ENCODE results near the gene SOX15. TPM values are rescaled to one million over a fixed set of nuclear protein-coding genes. Genes with fewer than 3 reads are reported as not detected.
"Not testable (repeated sequence)": the region's sequence is repeated elsewhere in the genome, so short reads cannot be mapped to it uniquely, and the experiment has no call there.

Gene SOX15
- total and polyA plus RNA-seq, 4 donors, result 1.2 to 17.2 (median 11.0) TPM

DNA sequence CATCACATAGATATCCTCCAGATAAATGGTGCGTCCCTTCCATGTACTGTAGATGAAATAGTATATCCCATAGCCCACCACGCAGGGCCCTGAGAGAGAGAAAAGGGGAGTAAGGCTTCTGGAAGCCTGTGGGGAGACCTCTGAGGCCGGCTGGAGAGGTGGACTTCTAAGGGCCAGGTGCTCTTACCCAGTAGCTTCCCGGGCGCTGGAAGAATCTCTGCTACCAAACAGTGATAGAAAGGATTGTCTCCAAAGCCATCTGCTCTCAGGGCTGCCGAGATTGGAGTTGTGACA is 37.0 kb upstream of the SOX15 start:
- WGBS (ENCODE audit: insufficient coverage), result 0% methylated on average over 4 of the region's 6 CpGs
- no peaks in the 10 kb centered on the region for H3K9me3 ChIP-seq (ENCODE audit: control insufficient read depth, insufficient read depth, low read length)
- H3K4me1 ChIP-seq (ENCODE audit: control insufficient read depth, insufficient read depth, low read length), result peaks cover 17% of the 10 kb centered on the region
- H3K27me3 ChIP-seq (ENCODE audit: control insufficient read depth, insufficient read depth, low read length), result no peaks in the 10 kb centered on the region
- H3K36me3 ChIP-seq (ENCODE audit: control insufficient read depth, insufficient read depth, low read length), result peaks cover 12% of the 10 kb centered on the region
- H3K27ac ChIP-seq (ENCODE audit: low read depth, low read length), result peak overlapping the region; percentile 94
- peak overlapping the region; percentile 93 for H3K4me3 ChIP-seq (ENCODE audit: low read depth, low read length)
- no peak for DNase-seq (ENCODE audit: low read depth in 4 of 6, low spot score in 6 of 6)

- peak overlapping the region; percentile 93 for H3K4me3 ChIP-seq (ENCODE audit: low read depth, low read length)
- H3K27me3 ChIP-seq (ENCODE audit: control insufficient read depth, insufficient read depth, low read length), result no peaks in the 10 kb centered on the region
- DNase-seq (ENCODE audit: low read depth in 4 of 6, low spot score in 6 of 6), result no peak
- peaks cover 17% of the 10 kb centered on the region for H3K4me1 ChIP-seq (ENCODE audit: control insufficient read depth, insufficient read depth, low read length)
- H3K9me3 ChIP-seq (ENCODE audit: control insufficient read depth, insufficient read depth, low read length), result no peaks in the 10 kb centered on the region
- 82% methylated on average over 5 of the region's 7 CpGs for WGBS (ENCODE audit: insufficient coverage)
- H3K36me3 ChIP-seq (ENCODE audit: control insufficient read depth, insufficient read depth, low read length), result peaks cover 12% of the 10 kb centered on the region
- peak overlapping the region; percentile 94 for H3K27ac ChIP-seq (ENCODE audit: low read depth, low read length)
Observed at GRCh38 chr17:7626307-7626706, 36.4 kb upstream of the SOX15 start.

DNA sequence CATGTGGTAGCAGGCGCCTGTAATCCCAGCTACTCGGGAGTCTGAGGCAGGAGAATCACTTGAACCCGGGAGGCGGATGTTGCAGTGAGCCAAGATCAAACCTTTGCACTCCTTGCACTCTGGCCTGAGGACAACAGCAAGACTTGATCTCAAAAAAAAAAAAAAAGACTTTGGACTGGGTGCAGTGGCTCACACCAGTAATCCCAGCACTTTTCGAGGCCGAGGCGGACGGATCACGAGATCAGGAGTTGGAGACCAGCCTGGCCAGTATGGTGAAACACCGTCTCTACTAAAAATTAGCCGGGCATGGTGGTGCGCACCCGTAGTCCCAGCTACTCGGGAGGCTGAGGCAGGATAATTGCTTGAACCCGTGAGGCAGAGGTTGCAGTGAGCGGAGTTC is 35.9 kb upstream of the SOX15 start:
- not testable (repeated sequence) for H3K4me3 ChIP-seq (ENCODE audit: low read depth, low read length); DNase-seq (ENCODE audit: low read depth in 4 of 6, low spot score in 6 of 6); H3K9me3 ChIP-seq (ENCODE audit: control insufficient read depth, insufficient read depth, low read length); H3K27me3 ChIP-seq (ENCODE audit: control insufficient read depth, insufficient read depth, low read length); H3K27ac ChIP-seq (ENCODE audit: low read depth, low read length)
- WGBS (ENCODE audit: insufficient coverage), result 96% methylated on average over 13 of the region's 16 CpGs
- peaks cover 17% of the 10 kb centered on the region for H3K4me1 ChIP-seq (ENCODE audit: control insufficient read depth, insufficient read depth, low read length)
- peaks cover 12% of the 10 kb centered on the region for H3K36me3 ChIP-seq (ENCODE audit: control insufficient read depth, insufficient read depth, low read length)

- H3K27ac ChIP-seq (ENCODE audit: low read depth, low read length), result no peak overlapping the region
- no peaks in the 10 kb centered on the region for H3K9me3 ChIP-seq (ENCODE audit: control insufficient read depth, insufficient read depth, low read length)
- no peak for DNase-seq (ENCODE audit: low read depth in 4 of 6, low spot score in 6 of 6)
- H3K4me3 ChIP-seq (ENCODE audit: low read depth, low read length), result no peak overlapping the region
- H3K27me3 ChIP-seq (ENCODE audit: control insufficient read depth, insufficient read depth, low read length), result no peaks in the 10 kb centered on the region
- peaks cover 12% of the 10 kb centered on the region for H3K36me3 ChIP-seq (ENCODE audit: control insufficient read depth, insufficient read depth, low read length)
- WGBS (ENCODE audit: insufficient coverage), result 100% methylated on average over 1 of the region's 5 CpGs
- peaks cover 17% of the 10 kb centered on the region for H3K4me1 ChIP-seq (ENCODE audit: control insufficient read depth, insufficient read depth, low read length)
Observed at GRCh38 chr17:7623661-7624060, 33.8 kb upstream of the SOX15 start.

DNA sequence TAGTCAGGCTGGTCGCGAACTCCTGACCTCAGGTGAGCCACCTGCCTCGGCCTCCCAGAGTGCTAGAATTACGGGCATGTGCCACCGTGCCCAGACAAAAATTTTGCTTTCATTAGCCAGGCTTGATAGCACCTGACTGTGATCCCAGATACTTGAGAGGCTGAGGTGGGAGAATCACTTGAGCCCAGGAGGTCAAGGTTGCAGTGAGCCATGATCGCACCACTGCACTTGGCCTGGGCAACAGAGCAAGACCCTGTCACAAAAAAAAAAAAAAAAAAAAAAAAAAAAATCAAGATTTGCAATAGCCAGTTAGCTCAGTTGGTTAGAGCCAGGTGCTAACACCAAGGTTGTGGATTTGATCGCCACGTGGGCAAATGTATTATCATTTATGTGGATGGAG is 30.9 kb upstream of the SOX15 start:
- no peaks in the 10 kb centered on the region for H3K27me3 ChIP-seq (ENCODE audit: control insufficient read depth, insufficient read depth, low read length)
- no peaks in the 10 kb centered on the region for H3K4me1 ChIP-seq (ENCODE audit: control insufficient read depth, insufficient read depth, low read length)
- H3K27ac ChIP-seq (ENCODE audit: low read depth, low read length), result no peak overlapping the region
- 100% methylated on average over 4 of the region's 8 CpGs for WGBS (ENCODE audit: insufficient coverage)
- no peaks in the 10 kb centered on the region for H3K9me3 ChIP-seq (ENCODE audit: control insufficient read depth, insufficient read depth, low read length)
- H3K36me3 ChIP-seq (ENCODE audit: control insufficient read depth, insufficient read depth, low read length), result peaks cover 4% of the 10 kb centered on the region
- no peak overlapping the region for H3K4me3 ChIP-seq (ENCODE audit: low read depth, low read length)
- no peak for DNase-seq (ENCODE audit: low read depth in 4 of 6, low spot score in 6 of 6)

DNA sequence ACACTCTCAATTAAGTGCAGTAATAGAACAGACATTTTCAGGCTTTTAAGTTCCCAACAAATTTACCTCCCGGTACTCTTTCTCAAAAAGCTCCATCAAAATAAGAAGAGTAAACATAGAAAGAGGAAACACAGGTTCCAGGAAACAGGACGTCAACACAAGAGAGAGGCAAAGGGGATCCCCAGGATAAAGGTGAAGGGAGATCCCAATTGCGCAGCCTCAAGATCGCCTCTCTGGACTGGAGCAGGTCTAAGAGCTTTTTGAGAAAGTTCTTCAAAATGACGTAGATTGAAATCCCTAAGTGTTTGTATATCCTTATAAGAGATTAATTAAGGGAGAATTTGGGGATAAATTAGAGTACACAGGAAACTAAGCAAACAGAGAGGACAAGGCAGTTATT is 28.7 kb upstream of the SOX15 start:
- Histone ChIP-seq H3K4me1 (ENCODE audit: control insufficient read depth, insufficient read depth, low read length) (peaks cover 4% of the 10 kb centered on the region), H3K36me3 (ENCODE audit: control insufficient read depth, insufficient read depth, low read length) (no peaks in the 10 kb centered on the region), H3K27ac (ENCODE audit: low read depth, low read length) (no peak overlapping the region), H3K27me3 (ENCODE audit: control insufficient read depth, insufficient read depth, low read length) (no peaks in the 10 kb centered on the region), H3K9me3 (ENCODE audit: control insufficient read depth, insufficient read depth, low read length) (no peaks in the 10 kb centered on the region), H3K4me3 (ENCODE audit: low read depth, low read length) (no peak overlapping the region)
- 88% methylated on average over 2 of the region's 5 CpGs for WGBS (ENCODE audit: insufficient coverage)
- DNase-seq (ENCODE audit: low read depth in 4 of 6, low spot score in 6 of 6), result no peak

DNA sequence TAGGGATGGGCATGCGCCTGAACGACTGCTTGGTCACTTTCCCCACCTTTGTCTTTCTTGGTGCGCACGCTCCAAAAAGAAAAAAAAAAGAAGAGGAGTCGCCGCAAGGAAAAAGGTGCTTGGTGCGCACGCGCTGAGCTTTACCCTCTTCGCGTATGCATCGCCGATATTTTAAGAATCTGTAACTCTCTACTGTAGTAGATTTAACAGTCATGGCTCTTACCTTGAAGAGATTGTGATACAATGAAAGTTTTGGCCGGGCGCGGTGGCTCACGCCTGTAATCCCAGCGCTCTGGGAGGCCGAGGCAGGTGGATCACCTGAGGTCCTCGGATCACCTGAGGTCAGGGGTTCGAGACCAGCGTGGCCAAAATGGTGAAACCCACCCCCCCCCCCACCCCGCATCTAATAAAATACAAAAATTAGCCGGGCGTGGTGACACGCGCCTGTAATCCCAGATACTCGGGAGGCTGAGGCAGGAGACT is 25.4 kb upstream of the SOX15 start:
- Histone ChIP-seq H3K4me3 (ENCODE audit: low read depth, low read length) (peak overlapping the region; percentile 44), H3K36me3 (ENCODE audit: control insufficient read depth, insufficient read depth, low read length) (peaks cover 6% of the 10 kb centered on the region), H3K27me3 (ENCODE audit: control insufficient read depth, insufficient read depth, low read length) (no peaks in the 10 kb centered on the region), H3K4me1 (ENCODE audit: control insufficient read depth, insufficient read depth, low read length) (peaks cover 16% of the 10 kb centered on the region), H3K9me3 (ENCODE audit: control insufficient read depth, insufficient read depth, low read length) (no peaks in the 10 kb centered on the region), H3K27ac (ENCODE audit: low read depth, low read length) (peak overlapping the region; percentile 78)
- no peak for DNase-seq (ENCODE audit: low read depth in 4 of 6, low spot score in 6 of 6)
- 9% methylated on average over 15 of the region's 28 CpGs for WGBS (ENCODE audit: insufficient coverage)

- Histone ChIP-seq H3K27me3 (ENCODE audit: control insufficient read depth, insufficient read depth, low read length) (no peaks in the 10 kb centered on the region), H3K4me1 (ENCODE audit: control insufficient read depth, insufficient read depth, low read length) (peaks cover 16% of the 10 kb centered on the region), H3K36me3 (ENCODE audit: control insufficient read depth, insufficient read depth, low read length) (peaks cover 6% of the 10 kb centered on the region), H3K9me3 (ENCODE audit: control insufficient read depth, insufficient read depth, low read length) (no peaks in the 10 kb centered on the region), H3K27ac (ENCODE audit: low read depth, low read length) (peak within 1 kb of the TSS; percentile 78), H3K4me3 (ENCODE audit: low read depth, low read length) (peak within 1 kb of the TSS; percentile 86)
- peak; percentile 97 to 100 (median 100) for DNase-seq (ENCODE audit: low read depth in 4 of 6, low spot score in 6 of 6)
- WGBS (ENCODE audit: insufficient coverage), result under 1% methylated on average over 92 of the region's 93 CpGs
Observed at GRCh38 chr17:7614425-7615264, 24.8 kb upstream of the SOX15 start, which contains the start of gene FXR2. TSS of gene FXR2 (minus strand) at chr17:7614897. CDS start at chr17:7614532, 365 bp downstream.

DNA sequence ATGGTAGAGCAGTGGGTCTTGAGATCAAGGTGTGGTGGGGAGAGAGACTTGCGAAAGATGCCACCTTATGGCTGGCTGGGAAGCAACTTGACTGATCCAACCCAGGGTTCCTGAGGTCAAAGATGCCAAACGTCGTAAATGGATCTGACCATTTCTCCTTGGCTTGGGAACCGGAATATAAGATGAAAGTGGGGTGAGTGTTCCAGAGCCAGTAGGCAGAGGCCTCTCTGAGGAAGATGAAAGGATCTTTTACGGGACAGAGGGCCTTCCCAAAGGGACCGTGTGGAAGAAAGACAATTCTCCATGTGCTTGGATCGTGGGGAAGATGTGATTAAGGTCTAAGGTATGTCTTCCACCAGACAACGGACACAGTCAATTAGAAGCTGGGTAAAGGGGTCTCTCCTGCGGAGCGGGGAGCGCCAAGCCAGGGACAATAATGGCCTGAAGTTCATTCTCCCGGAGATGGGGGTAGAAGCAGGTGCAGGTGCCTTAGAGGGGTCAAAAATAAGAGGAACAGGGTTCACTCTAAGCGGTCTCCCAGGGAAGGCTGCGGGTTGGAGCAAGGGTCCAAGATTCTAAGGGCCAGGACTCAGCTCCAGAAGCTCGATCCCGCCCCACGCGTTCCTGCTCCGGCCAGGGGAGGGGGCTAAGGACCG is 24.0 kb upstream of the SOX15 start:
- Histone ChIP-seq H3K4me3 (ENCODE audit: low read depth, low read length) (peak overlapping the region; percentile 86), H3K9me3 (ENCODE audit: control insufficient read depth, insufficient read depth, low read length) (no peaks in the 10 kb centered on the region), H3K36me3 (ENCODE audit: control insufficient read depth, insufficient read depth, low read length) (peaks cover 6% of the 10 kb centered on the region), H3K4me1 (ENCODE audit: control insufficient read depth, insufficient read depth, low read length) (peaks cover 16% of the 10 kb centered on the region), H3K27ac (ENCODE audit: low read depth, low read length) (peak overlapping the region; percentile 64), H3K27me3 (ENCODE audit: control insufficient read depth, insufficient read depth, low read length) (no peaks in the 10 kb centered on the region)
- 7% methylated on average over 20 of the region's 20 CpGs for WGBS (ENCODE audit: insufficient coverage)
- DNase-seq (ENCODE audit: low read depth in 4 of 6, low spot score in 6 of 6), result peak in 1 of 6 donors; percentile 3

DNA sequence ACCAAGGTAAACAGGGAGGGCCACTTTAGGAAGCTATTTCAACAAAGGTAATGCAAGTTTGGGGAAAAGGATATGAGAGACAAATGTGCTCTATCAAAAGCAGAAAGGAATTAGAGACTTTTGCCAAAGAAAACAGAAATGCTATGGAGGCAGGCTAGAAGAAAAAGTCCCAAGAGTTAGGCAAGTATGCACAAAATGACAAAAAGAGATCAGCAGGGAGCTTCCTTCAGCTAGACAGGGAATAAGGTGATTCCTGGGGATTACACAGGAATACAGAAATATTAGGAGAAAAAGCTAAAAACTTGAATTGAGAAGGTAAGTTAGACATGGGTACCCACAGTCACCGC is 22.4 kb upstream of the SOX15 start:
- WGBS (ENCODE audit: insufficient coverage), result 75% methylated on average over 1 of the region's 1 CpG
- no peak for DNase-seq (ENCODE audit: low read depth in 4 of 6, low spot score in 6 of 6)
- H3K4me3 ChIP-seq (ENCODE audit: low read depth, low read length), result no peak overlapping the region
- H3K27me3 ChIP-seq (ENCODE audit: control insufficient read depth, insufficient read depth, low read length), result no peaks in the 10 kb centered on the region
- H3K9me3 ChIP-seq (ENCODE audit: control insufficient read depth, insufficient read depth, low read length), result no peaks in the 10 kb centered on the region
- peaks cover 8% of the 10 kb centered on the region for H3K36me3 ChIP-seq (ENCODE audit: control insufficient read depth, insufficient read depth, low read length)
- no peak overlapping the region for H3K27ac ChIP-seq (ENCODE audit: low read depth, low read length)
- H3K4me1 ChIP-seq (ENCODE audit: control insufficient read depth, insufficient read depth, low read length), result peaks cover 16% of the 10 kb centered on the region
